ELR (cell line): ENCODE data around the gene CFAP92.
"Not testable (repeated sequence)": the region's sequence is repeated elsewhere in the genome, so short reads cannot be mapped to it uniquely, and the experiment has no call there.

Experiments
- DNase-seq: peaks from one replicate; pipeline ENCODE4 v3.0.0-alpha.2; 2015; ENCODE audit warnings: low read depth

Gene CFAP92

GRCh38 chr3:128933213-128933921 is 60.5 kb downstream of the CFAP92 start:
- no peak for DNase-seq

GRCh38 chr3:128932516-128933212 is 61.2 kb downstream of the CFAP92 start:
- DNase-seq = no peak

DNA sequence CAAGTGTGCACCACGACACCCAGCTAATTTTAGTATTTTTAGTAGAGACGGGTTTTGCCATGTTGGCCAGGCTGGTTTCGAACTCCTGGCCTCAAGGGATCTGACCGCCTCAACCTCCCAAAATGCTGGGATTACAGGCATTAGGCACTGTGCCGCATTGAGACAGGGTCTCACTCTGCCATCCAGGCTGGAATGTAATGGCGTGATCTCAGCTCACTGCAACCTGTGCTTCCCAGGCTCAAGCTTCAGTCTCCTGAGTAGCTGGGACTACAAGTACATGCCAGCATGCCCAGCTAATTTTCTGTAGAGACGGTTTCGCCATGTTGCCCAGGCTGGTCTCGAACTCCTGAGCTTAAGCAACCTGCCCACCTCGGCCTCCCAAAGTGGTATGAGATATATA is 62.8 kb downstream of the CFAP92 start:
- DNase-seq = no peak

- no peak for DNase-seq
Observed at GRCh38 chr3:128929364-128929763, 64.5 kb downstream of the CFAP92 start.

GRCh38 chr3:128923986-128924385 is 69.9 kb downstream of the CFAP92 start:
- DNase-seq = not testable (repeated sequence)

DNA sequence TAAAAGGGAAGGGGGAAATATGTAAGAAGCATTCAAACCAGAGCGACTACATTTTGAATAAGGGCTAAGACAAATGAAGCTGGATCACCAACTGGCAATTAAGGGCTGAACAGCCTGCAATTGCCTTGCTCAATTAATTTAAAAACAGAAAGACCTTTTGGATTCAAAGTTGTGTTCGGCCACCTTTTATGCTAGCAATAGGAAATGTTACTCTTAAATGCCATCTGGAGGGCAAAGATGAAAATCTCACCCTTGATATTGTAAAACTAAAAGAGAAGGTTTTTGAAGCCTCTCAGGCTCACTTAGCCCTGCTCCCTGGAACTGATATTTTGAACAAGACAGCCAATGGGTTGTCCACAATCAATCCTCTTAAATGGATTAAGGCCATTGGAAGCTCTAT is 70.3 kb downstream of the CFAP92 start:
- peak; percentile 17 for DNase-seq

DNA sequence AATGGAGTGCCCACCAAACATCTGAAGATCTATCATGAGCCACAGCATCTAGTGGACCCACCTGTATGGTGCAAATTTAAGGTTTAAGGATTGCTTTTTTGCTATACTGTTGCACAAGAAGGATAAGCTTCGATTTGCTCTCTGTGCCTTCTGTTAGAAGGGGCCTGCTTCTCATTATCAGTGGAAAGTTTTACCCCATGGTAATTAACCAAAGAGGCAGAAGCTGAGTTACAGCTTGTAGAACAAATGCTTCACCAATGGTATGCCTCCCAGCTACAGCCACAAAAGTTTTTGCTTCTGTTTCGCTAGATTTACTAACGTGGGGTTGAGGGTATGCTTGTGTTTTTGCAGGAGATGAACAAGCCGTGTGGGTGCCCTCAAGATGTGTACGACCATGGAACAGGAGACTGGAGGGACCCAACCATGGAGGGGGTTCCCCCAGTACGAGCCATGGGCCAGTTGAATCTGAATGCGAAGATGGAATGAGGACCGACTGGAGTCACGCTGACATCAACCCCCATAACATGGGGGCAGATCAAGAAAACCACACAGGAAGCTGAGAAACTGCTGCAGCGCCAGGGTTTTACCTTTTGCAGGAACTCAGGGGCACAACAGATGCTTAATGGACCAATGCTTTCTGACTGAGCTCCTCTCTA is 70.9 kb downstream of the CFAP92 start:
- no peak for DNase-seq

DNA sequence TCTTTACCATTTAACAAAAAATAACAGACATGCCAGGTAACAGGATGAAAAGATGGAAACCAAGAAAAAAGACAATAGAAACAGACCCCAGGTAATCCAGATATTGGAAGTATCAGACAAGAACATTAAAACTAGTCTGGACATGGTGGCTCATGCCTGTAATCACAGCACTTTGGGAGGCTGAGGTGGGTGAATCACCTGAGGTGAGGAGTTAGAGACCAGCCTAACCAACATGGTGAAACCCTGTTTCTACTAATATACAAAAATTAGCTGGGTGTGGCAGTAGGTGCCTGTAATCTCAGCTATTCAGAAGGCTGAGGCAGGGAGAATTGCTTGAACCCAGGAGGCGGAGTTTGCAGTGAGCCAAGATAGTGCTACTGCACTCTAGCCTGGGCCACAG is 73.9 kb downstream of the CFAP92 start:
- no peak for DNase-seq

- DNase-seq = no peak
Observed at GRCh38 chr3:128917291-128917690, 76.6 kb downstream of the CFAP92 start.

DNA sequence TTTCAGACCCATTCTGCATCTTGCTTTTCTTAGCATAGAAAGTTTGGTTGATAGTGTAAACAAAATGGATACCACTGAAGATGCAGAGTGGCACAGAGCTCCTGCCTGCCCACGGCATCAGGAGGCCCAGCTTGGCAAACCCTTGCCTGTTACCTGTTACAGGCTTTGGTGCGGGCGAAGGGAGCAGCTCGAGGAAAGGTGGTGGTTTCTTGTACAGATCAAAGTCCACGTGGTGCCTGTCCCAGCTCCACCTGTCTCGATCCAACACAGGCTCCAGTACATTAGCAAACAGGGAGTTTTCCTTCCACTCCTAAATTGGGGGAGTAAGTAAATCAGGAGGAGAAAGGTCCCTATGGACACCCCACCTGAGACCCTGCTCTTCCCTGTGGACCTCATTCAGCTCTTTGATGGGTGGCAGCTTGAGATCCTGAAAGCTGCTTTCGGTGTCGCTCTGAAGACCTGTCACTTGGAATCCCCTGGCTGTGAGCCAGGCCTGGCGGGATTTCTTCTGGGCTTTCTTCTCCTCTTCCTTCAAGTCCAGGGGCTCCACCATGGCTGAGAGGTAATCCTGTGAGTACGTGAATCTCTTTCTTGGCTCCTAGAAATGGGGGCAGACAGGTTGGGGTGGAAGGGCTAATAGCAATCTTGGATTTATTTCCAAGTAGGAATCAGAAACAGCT is 78.8 kb downstream of the CFAP92 start:
- DNase-seq = no peak

DNA sequence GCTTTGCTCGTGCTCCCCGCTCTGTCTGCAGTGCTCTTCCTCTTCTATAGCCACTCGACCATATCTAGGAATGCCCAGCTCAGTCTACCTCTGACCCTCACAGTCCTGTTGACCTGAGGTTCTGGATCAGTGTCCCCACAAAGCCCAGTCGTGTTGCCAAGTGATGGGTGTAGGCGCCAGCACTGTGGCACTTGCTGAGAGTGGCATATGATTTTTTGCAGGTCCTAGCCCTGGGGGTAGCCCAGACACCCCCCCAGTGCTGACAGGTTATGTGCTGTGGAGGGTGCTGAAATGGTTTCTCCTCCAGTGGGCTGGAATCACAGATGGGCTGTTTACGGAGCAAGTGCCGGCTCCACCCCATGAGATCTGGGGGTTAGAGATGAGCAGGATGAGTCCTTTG is 82.0 kb downstream of the CFAP92 start:
- DNase-seq = no peak

GRCh38 chr3:128910006-128910405 is 83.9 kb downstream of the CFAP92 start:
- no peak for DNase-seq

GRCh38 chr3:128908951-128909350 is 84.9 kb downstream of the CFAP92 start:
- no peak for DNase-seq

DNA sequence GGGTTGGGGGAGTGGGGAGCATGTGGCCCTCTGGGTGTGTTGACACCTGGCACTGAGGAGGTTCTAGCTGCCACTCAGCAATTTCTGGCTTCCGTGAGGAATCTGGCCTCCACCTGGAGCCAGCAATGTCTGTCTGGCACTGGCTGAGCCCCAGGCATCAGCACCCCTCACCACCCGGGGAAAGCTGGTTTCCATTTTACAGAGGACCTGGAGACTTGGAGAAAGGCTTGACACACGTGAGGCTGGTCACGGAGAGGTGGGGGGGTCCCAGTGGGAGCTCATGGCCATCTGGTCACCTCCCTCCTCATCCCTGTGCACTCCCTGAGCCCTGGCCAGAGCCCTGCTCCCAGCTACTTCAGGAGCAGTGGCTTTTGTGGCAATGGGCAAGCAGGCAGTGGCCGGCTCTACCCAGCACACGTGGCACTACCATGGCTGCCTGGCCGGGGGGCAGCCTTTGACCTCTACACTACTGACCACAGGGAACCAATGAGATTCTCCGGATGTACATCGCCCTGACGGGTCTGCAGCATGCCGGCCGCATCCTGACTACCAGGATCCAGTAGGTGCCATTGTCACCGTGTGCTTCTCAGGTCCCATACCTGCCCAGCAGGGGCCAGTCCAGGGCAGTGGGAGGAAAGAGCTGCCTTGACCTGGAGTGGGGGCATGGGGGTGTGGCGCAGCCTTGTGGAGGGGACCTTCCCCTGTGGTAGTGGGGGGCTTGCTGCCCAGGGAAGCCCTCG is 86.0 kb downstream of the CFAP92 start:
- no peak for DNase-seq

DNA sequence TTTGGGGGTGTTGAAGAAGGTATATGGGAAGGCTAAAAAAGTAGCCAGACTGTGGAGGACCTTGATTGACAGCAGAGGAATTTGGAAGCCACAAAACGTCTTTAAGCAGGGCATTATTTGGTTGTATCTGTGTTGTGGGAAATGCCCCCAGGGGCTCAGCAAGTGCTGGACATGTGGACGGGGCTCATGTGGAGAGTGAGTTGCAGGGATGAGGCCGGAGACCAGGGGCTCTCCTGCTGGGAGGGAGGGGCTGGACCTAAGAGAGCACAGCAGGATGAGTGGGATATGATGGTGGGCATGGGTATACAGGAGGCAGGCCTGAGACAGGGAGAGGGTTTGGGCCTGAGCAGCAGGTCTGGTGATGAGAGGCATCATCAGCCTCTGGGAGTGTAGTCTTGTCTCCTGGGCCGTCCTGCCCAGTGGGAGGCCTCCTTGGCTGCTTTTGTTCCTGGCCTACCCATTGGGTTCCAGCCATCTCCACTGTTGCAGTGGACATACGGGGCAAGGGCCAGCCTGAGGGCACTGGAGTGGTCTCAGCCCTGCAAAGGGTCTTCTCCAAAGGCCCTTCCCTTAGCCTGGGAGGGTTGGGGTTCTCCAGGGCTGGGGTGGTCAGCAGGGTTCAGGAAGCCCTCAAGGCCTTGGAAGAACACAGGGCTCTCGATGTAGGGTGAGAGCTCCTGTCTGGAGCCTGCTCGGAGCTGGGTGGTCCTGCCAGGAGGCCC is 86.9 kb downstream of the CFAP92 start:
- no peak for DNase-seq

DNA sequence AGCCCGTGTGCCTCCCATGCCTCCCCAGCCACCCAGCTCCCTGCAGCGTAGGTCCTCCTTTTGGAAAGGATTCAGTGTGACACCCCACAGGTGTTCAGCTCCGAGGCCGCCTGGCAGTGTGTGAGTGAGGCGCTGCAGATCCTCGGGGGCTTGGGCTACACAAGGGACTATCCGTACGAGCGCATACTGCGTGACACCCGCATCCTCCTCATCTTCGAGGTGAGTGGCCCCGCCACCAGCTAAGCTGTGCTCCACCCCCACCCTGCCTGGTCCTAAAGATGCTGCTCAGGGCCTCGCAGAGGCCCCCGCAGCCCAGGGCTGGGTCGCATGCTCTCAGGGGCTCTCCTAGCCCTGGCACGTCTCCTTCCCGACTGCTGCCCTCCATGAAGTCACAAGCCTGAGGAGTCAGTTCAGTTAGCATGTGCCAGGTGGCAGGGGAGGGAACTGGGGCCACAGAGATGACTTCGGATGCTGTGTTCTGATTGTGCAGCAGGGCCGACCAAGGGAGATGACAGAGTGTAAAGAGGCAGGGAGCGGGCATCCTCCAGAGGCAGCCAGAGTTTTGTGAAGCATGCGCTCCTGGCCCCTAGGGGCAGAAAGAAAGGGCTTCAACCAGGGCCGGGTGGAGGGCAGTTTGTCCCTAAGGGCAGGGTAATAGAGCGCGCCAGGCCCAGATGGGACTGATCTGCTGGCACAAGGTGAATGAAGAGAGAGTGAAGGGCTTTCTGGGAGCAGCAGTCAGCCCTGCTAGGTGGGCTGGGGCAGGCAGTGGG is 87.7 kb downstream of the CFAP92 start:
- no peak for DNase-seq

DNA sequence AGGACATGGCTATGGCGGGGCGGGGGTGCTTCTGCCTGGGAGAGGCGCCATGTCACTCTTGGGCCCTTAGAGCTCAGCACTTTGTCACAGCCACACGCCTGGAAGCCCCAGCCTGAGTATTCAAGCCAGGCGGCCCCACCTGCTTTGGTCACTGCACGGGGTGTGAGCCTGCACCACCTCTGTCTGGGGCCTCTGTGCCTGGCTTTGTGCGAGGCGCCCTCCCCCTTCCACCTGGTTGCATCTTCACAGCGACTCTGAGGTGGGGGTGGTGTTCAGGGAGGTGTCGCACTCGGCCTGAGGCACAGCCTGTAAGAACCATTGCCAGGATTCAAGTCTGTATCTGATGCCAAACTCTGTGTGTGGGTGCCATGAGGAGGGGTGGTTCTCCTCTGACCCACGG is 90.4 kb downstream of the CFAP92 start:
- DNase-seq = no peak

DNA sequence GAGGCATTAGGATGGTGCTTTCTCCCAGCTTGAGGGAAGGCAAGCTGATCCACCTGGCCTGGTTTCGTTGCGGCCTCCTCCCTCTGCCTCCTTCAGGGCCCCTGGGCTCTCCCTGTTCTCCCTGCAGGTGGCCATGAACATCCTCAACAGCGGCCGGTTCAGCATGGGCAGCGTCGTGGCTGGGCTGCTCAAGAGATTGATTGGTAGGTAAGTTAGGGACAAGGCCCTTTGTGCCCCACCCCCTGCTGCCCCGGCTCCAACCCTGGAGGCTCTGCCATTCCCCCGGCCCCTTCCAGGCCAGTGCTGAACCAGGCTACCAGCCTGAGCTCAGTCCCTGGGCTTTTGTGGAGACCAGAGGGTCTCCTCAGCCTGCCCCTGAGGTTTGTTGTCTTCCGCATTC is 91.5 kb downstream of the CFAP92 start:
- DNase-seq = no peak

DNA sequence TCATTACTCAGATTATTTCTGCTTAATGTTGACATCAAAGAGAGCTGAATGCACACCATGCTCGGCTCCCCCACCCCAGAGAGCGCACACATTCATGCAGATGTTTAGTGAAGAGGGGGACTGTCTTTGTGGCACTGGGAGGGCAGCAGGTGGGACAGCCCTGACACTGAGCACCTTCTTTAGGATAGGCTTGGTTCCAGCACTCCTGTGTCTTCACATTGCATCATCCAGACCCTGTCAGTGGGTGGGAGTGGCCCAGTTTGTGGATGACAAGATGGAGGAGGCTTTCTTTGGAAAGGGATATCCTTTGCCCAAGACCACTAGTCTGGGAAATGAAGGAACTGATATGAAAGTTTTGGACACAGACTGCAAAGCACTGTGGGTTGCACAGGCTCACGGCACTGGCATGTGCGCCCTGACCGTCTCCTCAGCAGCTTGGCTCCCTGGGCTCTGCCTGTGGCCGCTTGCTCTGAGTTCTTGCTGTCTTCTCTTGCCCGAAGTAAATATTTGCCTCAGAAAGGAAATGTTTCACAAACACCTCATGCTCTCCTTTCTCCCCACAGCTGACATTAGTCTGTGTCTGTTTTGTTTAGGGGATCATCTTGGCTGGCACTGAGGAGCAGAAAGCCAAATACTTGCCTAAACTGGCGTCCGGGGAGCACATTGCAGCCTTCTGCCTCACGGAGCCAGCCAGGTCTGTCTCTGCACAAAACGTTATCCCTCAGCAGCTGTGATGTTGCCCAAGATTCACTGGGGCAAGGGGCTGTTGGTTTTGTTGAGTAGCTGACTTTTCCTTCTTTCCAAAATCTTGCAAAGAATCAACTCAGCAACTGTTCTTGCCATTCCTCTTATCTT is 97.8 kb downstream of the CFAP92 start:
- DNase-seq = no peak
